Body of pancreas (tissue), 4 donors: ENCODE results near the gene KHNYN. TPM values are rescaled to one million over a fixed set of nuclear protein-coding genes. Genes with fewer than 3 reads are reported as not detected.

Experiments used
- ATAC-seq: fragments of 150-250 bp; one replicate; pipeline ENCODE4 v1.9.1; 2016
- DNase-seq, 4 donors: peaks; one replicate each; pipeline ENCODE4 v3.0.0-alpha.2; 2019
- H3K27ac ChIP-seq, 4 donors: fragments of 200-600 bp; sonication (generic); 1 replicate in 3 of 4; 2 replicates in 1 of 4; pipeline versions ENCODE4 v1.5.1 to v1.6.1; 2016 to 2019; ENCODE audit warnings: mild to moderate bottlenecking in 1 of 4, mixed read lengths in 1 of 4, moderate library complexity in 1 of 4
- H3K27me3 ChIP-seq, 2 donors: fragments of 200-600 bp; sonication (generic); one replicate each; pipeline ENCODE4 v1.6.0; 2016; ENCODE audit warnings: mild to moderate bottlenecking in 1 of 2
- H3K36me3 ChIP-seq, 2 donors: fragments of 200-600 bp; sonication (generic); replicated peaks in 1 of 2; 2 replicates each; pipeline ENCODE4 v1.5.1; 2016; ENCODE audit warnings: low read depth in 2 of 2; ENCODE audit not compliant: insufficient read depth in 1 of 2
- H3K4me1 ChIP-seq: fragments of 200-600 bp; sonication (generic); one replicate; pipeline ENCODE4 v1.6.0; 2016
- H3K4me3 ChIP-seq, 2 donors: fragments of 200-600 bp; sonication (generic); 1 replicate in 1 of 2; 2 replicates in 1 of 2; pipeline ENCODE4 v1.5.1; 2016 to 2019
- H3K9me3 ChIP-seq, 3 donors: fragments of 200-600 bp; sonication (generic); 1 replicate in 2 of 3; 2 replicates in 1 of 3; pipeline ENCODE4 v1.5.1; 2016
- POLR2A ChIP-seq, 3 donors: fragments of 450-650 bp; IDR thresholded peaks; one replicate each; pipeline ENCODE4 v1.6.1; 2016; ENCODE audit warnings: antibody characterized with exemption in 3 of 3, mild to moderate bottlenecking in 2 of 3
- WGBS, 2 donors: methylation state at CpG; one replicate each; pipeline ENCODE4 v1.1.5; 2017; 5-methylcytosine and 5-hydroxymethylcytosine counted together
- intact Hi-C: fragments of 100-400 bp; cut with DNase I; formaldehyde crosslinking; loops from one replicate; pipeline ENCODE4 v1.15.1; 2023
- total RNA-seq, 2 donors: library from RNA; depleted of rRNA; stranded (reverse); fragments of >200 nt; gene quantifications; one replicate each; pipeline ENCODE4 v1.1.0, GENCODE V29; 2016
- TF ChIP-seq, protein P1 (sequence below), 7 experiments: fragments of 450-650 bp in 4 of 7; fragments of 200-600 bp in 3 of 7; sonication (generic) in 3 of 7; IDR thresholded peaks; one replicate each; pipeline ENCODE4 v1.5.1; 2016 to 2019; ENCODE audit warnings: antibody characterized with exemption in 7 of 7

The KHNYN gene
- total RNA-seq, 2 donors from 2014 or later, result 43.8 TPM

DNA sequence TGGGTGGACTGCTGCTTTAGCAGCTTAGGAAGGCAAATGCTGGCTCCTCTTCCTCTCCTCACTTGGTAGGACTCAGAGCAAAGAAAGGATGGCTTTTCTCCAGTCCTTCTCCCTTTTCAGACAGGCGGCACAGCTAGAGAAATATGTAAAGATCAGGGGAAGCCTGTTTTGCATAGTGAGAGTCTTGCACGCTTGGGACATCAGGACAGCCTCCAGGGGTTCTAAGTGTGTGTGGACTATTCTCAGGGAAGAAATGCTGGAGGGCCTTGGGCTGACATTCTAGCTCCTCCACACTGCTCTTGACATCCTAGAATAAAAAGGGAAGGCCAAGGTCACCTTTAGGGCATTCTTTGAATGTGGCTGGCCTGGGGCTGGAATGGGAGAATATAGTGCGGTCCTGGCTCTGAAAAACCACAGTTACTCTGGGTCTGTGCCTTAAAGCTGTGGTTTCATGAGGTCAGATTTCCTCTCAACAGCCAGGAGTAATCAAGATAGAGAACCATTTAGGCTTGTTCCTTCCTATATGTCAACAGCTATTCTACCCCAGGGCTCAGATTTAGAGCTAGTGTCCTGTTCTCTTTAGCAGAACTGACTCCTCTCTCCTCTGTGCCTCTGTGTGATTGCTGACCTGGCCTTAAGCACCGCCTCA is 54.0 kb downstream of the KHNYN start:
- ATAC-seq, result no peak
- 52 to 56% methylated on average over 4 of the region's 4 CpGs for WGBS, 2 donors

More for the DNA sequence above, 54.0 kb downstream of the KHNYN start:
- Histone ChIP-seq H3K4me1 (no peaks in the 10 kb centered on the region), H3K36me3 (no peaks in the 10 kb centered on the region), H3K27me3 (no peaks in the 10 kb centered on the region), H3K4me3 (no peak overlapping the region), H3K9me3 (no peaks in the 10 kb centered on the region), H3K27ac (no peak overlapping the region)
- intact Hi-C loops, result no loop called here
- TF ChIP-seq POLR2A (IDR thresholded peaks at IDR 0.05), result no peak
- TF ChIP-seq, protein P1, sequence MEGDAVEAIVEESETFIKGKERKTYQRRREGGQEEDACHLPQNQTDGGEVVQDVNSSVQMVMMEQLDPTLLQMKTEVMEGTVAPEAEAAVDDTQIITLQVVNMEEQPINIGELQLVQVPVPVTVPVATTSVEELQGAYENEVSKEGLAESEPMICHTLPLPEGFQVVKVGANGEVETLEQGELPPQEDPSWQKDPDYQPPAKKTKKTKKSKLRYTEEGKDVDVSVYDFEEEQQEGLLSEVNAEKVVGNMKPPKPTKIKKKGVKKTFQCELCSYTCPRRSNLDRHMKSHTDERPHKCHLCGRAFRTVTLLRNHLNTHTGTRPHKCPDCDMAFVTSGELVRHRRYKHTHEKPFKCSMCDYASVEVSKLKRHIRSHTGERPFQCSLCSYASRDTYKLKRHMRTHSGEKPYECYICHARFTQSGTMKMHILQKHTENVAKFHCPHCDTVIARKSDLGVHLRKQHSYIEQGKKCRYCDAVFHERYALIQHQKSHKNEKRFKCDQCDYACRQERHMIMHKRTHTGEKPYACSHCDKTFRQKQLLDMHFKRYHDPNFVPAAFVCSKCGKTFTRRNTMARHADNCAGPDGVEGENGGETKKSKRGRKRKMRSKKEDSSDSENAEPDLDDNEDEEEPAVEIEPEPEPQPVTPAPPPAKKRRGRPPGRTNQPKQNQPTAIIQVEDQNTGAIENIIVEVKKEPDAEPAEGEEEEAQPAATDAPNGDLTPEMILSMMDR (IDR thresholded peaks at IDR 0.05), result no peak
- no peak for DNase-seq

Other genes with a start within 250 kb of the KHNYN start
- 10 to 100 TPM; 30.4 to 73.5 TPM for gene IPO4, start 241.1 kb upstream of the KHNYN start, total RNA-seq
- 10 to 100 TPM; 57.9 to 59.7 TPM for gene TM9SF1, start 234.5 kb upstream of the KHNYN start, total RNA-seq
- gene TSSK4, start 224.3 kb upstream of the KHNYN start, total RNA-seq, result under 1 TPM in 1 of 2 donors, not detected in 1; 0.26 TPM
- gene CHMP4A, start 216.5 kb upstream of the KHNYN start, total RNA-seq, result 10 to 100 TPM; 28.5 to 32.0 TPM
- gene MDP1, start 213.9 kb upstream of the KHNYN start, total RNA-seq, result 10 to 100 TPM in 1 of 2 donors, 1 to 10 TPM in 1; 2.0 to 18.9 TPM
- 10 to 100 TPM; 28.7 to 77.6 TPM for gene NEDD8, start 197.6 kb upstream of the KHNYN start, total RNA-seq
- gene GMPR2, start 197.0 kb upstream of the KHNYN start, total RNA-seq, result 10 to 100 TPM; 30.9 to 41.9 TPM
- 10 to 100 TPM; 28.3 to 35.3 TPM for gene TINF2, start 187.3 kb upstream of the KHNYN start, total RNA-seq
- 10 to 100 TPM in 1 of 2 donors, 1 to 10 TPM in 1; 2.9 to 13.8 TPM for gene TGM1, start 166.8 kb upstream of the KHNYN start, total RNA-seq
- 10 to 100 TPM; 18.4 to 90.0 TPM for gene RABGGTA, start 158.4 kb upstream of the KHNYN start, total RNA-seq
- 10 to 100 TPM; 18.8 to 31.4 TPM for gene DHRS1, start 130.2 kb upstream of the KHNYN start, total RNA-seq
- 10 to 100 TPM; 10.6 to 12.2 TPM for gene NOP9, start 130.1 kb upstream of the KHNYN start, total RNA-seq
- 10 to 100 TPM; 19.1 to 34.0 TPM for gene CIDEB, start 122.0 kb upstream of the KHNYN start, total RNA-seq
- gene LTB4R2, start 119.8 kb upstream of the KHNYN start, total RNA-seq, result 10 to 100 TPM; 10.9 to 31.3 TPM
- gene LTB4R, start 118.5 kb upstream of the KHNYN start, total RNA-seq, result 1 to 10 TPM; 3.6 to 9.1 TPM
- gene ADCY4, start 94.9 kb upstream of the KHNYN start, total RNA-seq, result 10 to 100 TPM; 10.6 to 14.8 TPM
- 1 to 10 TPM; 6.0 to 9.9 TPM for gene RIPK3, start 90.0 kb upstream of the KHNYN start, total RNA-seq
- 10 to 100 TPM; 11.9 to 19.8 TPM for gene NFATC4, start 61.8 kb upstream of the KHNYN start, total RNA-seq
- 1 to 10 TPM; 7.3 to 7.5 TPM for gene NYNRIN, start 31.0 kb upstream of the KHNYN start, total RNA-seq
- gene CBLN3, start 286 bp upstream of the KHNYN start, total RNA-seq, result 1 to 10 TPM in 1 of 2 donors, under 1 TPM in 1; 0.33 to 4.9 TPM
- 10 to 100 TPM; 34.8 to 63.6 TPM for gene SDR39U1, start 12.8 kb downstream of the KHNYN start, total RNA-seq
- not detected for gene CMA1, start 78.3 kb downstream of the KHNYN start, total RNA-seq
- not detected for gene CTSG, start 146.3 kb downstream of the KHNYN start, total RNA-seq
- not detected for gene GZMH, start 179.7 kb downstream of the KHNYN start, total RNA-seq
- not detected for gene GZMB, start 204.2 kb downstream of the KHNYN start, total RNA-seq